ENCODE data around the gene SLC44A1. TPM values are rescaled to one million over a fixed set of nuclear protein-coding genes. Genes with fewer than 3 reads are reported as not detected.

The SLC44A1 gene
- total and polyA plus RNA-seq, 2 donors from 2014 or later, result 17.4 to 42.3 TPM

- Histone ChIP-seq H3K9ac (ENCODE audit: low read length in 3 of 3) (no peak overlapping the region), H3K36me3 (ENCODE audit: control insufficient read depth in 2 of 3, insufficient read depth in 3 of 3, low read length in 3 of 3) (no peaks in the 10 kb centered on the region), H3K27ac (ENCODE audit: low read depth in 2 of 2, low read length in 2 of 2) (no peak overlapping the region), H3K4me3 (ENCODE audit: low read length in 3 of 3) (no peak overlapping the region), H3K4me1 (ENCODE audit: control insufficient read depth in 2 of 3, insufficient read depth in 2 of 3, low read depth in 1 of 3, low read length in 3 of 3) (no peaks in the 10 kb centered on the region), H3K27me3 (ENCODE audit: control insufficient read depth, insufficient read depth, low read length) (no peaks in the 10 kb centered on the region), H3K9me3 (ENCODE audit: control insufficient read depth in 2 of 3, insufficient read depth in 1 of 3, low read length in 3 of 3) (peaks cover 0 to 7% (median 6%) of the 10 kb centered on the region in 3 donors)
- intact Hi-C loops (cut with DNase I), result no loop called here
- TF ChIP-seq, protein P1, sequence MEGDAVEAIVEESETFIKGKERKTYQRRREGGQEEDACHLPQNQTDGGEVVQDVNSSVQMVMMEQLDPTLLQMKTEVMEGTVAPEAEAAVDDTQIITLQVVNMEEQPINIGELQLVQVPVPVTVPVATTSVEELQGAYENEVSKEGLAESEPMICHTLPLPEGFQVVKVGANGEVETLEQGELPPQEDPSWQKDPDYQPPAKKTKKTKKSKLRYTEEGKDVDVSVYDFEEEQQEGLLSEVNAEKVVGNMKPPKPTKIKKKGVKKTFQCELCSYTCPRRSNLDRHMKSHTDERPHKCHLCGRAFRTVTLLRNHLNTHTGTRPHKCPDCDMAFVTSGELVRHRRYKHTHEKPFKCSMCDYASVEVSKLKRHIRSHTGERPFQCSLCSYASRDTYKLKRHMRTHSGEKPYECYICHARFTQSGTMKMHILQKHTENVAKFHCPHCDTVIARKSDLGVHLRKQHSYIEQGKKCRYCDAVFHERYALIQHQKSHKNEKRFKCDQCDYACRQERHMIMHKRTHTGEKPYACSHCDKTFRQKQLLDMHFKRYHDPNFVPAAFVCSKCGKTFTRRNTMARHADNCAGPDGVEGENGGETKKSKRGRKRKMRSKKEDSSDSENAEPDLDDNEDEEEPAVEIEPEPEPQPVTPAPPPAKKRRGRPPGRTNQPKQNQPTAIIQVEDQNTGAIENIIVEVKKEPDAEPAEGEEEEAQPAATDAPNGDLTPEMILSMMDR (IDR thresholded peaks at IDR 0.05; ENCODE audit: borderline replicate concordance, extremely low read depth, insufficient read depth), result no peak
- FAIRE-seq, result no peak
- no peak for DNase-seq
Observed at GRCh38 chr9:105219291-105219805, 25.1 kb upstream of the SLC44A1 start.

GRCh38 chr9:105220451-105220850 lies 24.0 kb upstream of the SLC44A1 start:
- H3K4me1 ChIP-seq (ENCODE audit: control insufficient read depth in 2 of 3, insufficient read depth in 2 of 3, low read depth in 1 of 3, low read length in 3 of 3), result no peaks in the 10 kb centered on the region
- H3K27me3 ChIP-seq (ENCODE audit: control insufficient read depth, insufficient read depth, low read length), result no peaks in the 10 kb centered on the region
- H3K9ac ChIP-seq (ENCODE audit: low read length in 3 of 3), result no peak overlapping the region
- TF ChIP-seq, protein P1 (IDR thresholded peaks at IDR 0.05; ENCODE audit: borderline replicate concordance, extremely low read depth, insufficient read depth), result no peak
- H3K4me3 ChIP-seq (ENCODE audit: low read length in 3 of 3), result no peak overlapping the region
- no peaks in the 10 kb centered on the region for H3K36me3 ChIP-seq (ENCODE audit: control insufficient read depth in 2 of 3, insufficient read depth in 3 of 3, low read length in 3 of 3)
- no peak overlapping the region for H3K27ac ChIP-seq (ENCODE audit: low read depth in 2 of 2, low read length in 2 of 2)
- no peak for DNase-seq
- FAIRE-seq, result no peak
- intact Hi-C loops (cut with DNase I), result no loop called here
- H3K9me3 ChIP-seq (ENCODE audit: control insufficient read depth in 2 of 3, insufficient read depth in 1 of 3, low read length in 3 of 3), result peaks cover 0 to 10% (median 6%) of the 10 kb centered on the region in 3 donors

DNA sequence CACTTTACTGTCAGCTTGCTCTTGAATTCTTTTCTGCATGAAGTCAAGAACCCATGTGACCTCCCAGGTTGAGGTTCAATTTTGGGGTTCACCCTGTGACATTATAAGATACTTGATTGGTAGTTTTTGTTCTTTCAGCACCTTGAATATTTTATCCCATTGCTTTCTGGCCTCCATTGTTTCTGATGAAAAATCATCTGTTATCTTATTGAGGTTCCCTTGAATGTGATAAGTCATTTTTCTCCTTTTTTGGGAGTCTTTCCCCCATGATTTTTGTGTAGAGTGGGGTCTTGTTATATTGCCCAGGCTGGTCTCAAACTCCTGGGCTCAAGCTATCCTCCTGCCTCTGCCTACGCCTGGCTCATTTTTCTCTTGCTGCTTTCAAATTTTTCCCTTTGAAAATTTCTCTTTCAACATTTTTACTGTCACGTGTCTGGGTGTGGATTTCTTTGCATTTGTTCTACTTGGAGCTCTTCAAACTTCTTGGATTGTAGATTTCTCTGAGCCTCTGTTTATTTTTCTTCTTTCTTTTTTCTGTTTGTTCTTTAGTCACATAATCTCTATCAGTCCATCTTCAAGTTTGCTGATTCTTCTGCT lies 20.8 kb upstream of the SLC44A1 start:
- FAIRE-seq, result no peak
- TF ChIP-seq, protein P1 (IDR thresholded peaks at IDR 0.05; ENCODE audit: borderline replicate concordance, extremely low read depth, insufficient read depth), result no peak
- Histone ChIP-seq H3K27ac (ENCODE audit: low read depth in 2 of 2, low read length in 2 of 2) (no peak overlapping the region), H3K4me1 (ENCODE audit: control insufficient read depth in 2 of 3, insufficient read depth in 2 of 3, low read depth in 1 of 3, low read length in 3 of 3) (no peaks in the 10 kb centered on the region), H3K9ac (ENCODE audit: low read length in 3 of 3) (no peak overlapping the region), H3K9me3 (ENCODE audit: control insufficient read depth in 2 of 3, insufficient read depth in 1 of 3, low read length in 3 of 3) (peaks cover 0 to 10% (median 6%) of the 10 kb centered on the region in 3 donors), H3K4me3 (ENCODE audit: low read length in 3 of 3) (no peak overlapping the region), H3K27me3 (ENCODE audit: control insufficient read depth, insufficient read depth, low read length) (no peaks in the 10 kb centered on the region), H3K36me3 (ENCODE audit: control insufficient read depth in 2 of 3, insufficient read depth in 3 of 3, low read length in 3 of 3) (no peaks in the 10 kb centered on the region)
- intact Hi-C loops (cut with DNase I), result no loop called here
- no peak for DNase-seq
